Neuron (in vitro differentiated cells): ENCODE results near the gene TBC1D1.
A peak's percentile ranks its signal among the peaks of the same experiment; 100 is the strongest.
"Not testable (repeated sequence)": the region's sequence is repeated elsewhere in the genome, so short reads cannot be mapped to it uniquely, and the experiment has no call there.

Experiments used
- H2AFZ ChIP-seq: one replicate; pipeline ENCODE4 v1.6.1; 2013; ENCODE audit warnings: low read depth, mild to moderate bottlenecking, inconsistent platforms, low read length, moderate library complexity
- H3K27me3 ChIP-seq: one replicate; pipeline ENCODE4 v1.6.1; 2013; ENCODE audit warnings: low read length; ENCODE audit not compliant: insufficient read depth
- H3K36me3 ChIP-seq: one replicate; pipeline ENCODE4 v1.6.1; 2013; ENCODE audit warnings: low read length; ENCODE audit not compliant: insufficient read depth
- H3K4me1 ChIP-seq: one replicate; pipeline ENCODE4 v1.6.1; 2013; ENCODE audit warnings: low read length; ENCODE audit not compliant: insufficient read depth
- H3K4me3 ChIP-seq: 2 replicates; pipeline ENCODE4 v1.5.1; 2013; ENCODE audit warnings: mild to moderate bottlenecking, low read length, moderate library complexity
- H3K9me3 ChIP-seq: one replicate; pipeline ENCODE4 v1.6.1; 2013; ENCODE audit warnings: low read length

TBC1D1 gene

GRCh38 chr4:37917388-37917787, 26.5 kb downstream of the TBC1D1 start:
- Histone ChIP-seq H3K36me3 (no peaks in the 10 kb centered on the region), H3K27me3 (no peaks in the 10 kb centered on the region), H3K9me3 (no peaks in the 10 kb centered on the region), H3K4me3 (no peak overlapping the region), H3K4me1 (no peaks in the 10 kb centered on the region), H2AFZ (no peak overlapping the region)

- H3K4me3 ChIP-seq: no peak overlapping the region
- H3K36me3 ChIP-seq: no peaks in the 10 kb centered on the region
- H3K4me1 ChIP-seq: no peaks in the 10 kb centered on the region
- H3K27me3 ChIP-seq: no peaks in the 10 kb centered on the region
- H2AFZ ChIP-seq: no peak overlapping the region
- no peaks in the 10 kb centered on the region for H3K9me3 ChIP-seq
Observed at GRCh38 chr4:37918653-37919052, 27.8 kb downstream of the TBC1D1 start.

GRCh38 chr4:37922328-37922727, 31.4 kb downstream of the TBC1D1 start:
- no peaks in the 10 kb centered on the region for H3K4me1 ChIP-seq
- no peaks in the 10 kb centered on the region for H3K27me3 ChIP-seq
- H2AFZ ChIP-seq: no peak overlapping the region
- H3K4me3 ChIP-seq: no peak overlapping the region
- H3K36me3 ChIP-seq: no peaks in the 10 kb centered on the region
- no peaks in the 10 kb centered on the region for H3K9me3 ChIP-seq

GRCh38 chr4:37923089-37923488, 32.2 kb downstream of the TBC1D1 start:
- not testable (repeated sequence) for H3K36me3 ChIP-seq, H3K4me3 ChIP-seq, H2AFZ ChIP-seq, H3K27me3 ChIP-seq, H3K9me3 ChIP-seq, H3K4me1 ChIP-seq

GRCh38 chr4:37924946-37925345, 34.1 kb downstream of the TBC1D1 start:
- Histone ChIP-seq H2AFZ (no peak overlapping the region), H3K9me3 (no peaks in the 10 kb centered on the region), H3K36me3 (no peaks in the 10 kb centered on the region)

GRCh38 chr4:37927434-37927833, 36.5 kb downstream of the TBC1D1 start:
- no peak overlapping the region for H2AFZ ChIP-seq
- no peak overlapping the region for H3K4me3 ChIP-seq
- H3K4me1 ChIP-seq: no peaks in the 10 kb centered on the region
- no peaks in the 10 kb centered on the region for H3K36me3 ChIP-seq
- H3K9me3 ChIP-seq: no peaks in the 10 kb centered on the region
- H3K27me3 ChIP-seq: no peaks in the 10 kb centered on the region

More at GRCh38 chr4:37924946-37925345, 34.1 kb downstream of the TBC1D1 start:
- H3K27me3 ChIP-seq: no peaks in the 10 kb centered on the region
- no peaks in the 10 kb centered on the region for H3K4me1 ChIP-seq
- no peak overlapping the region for H3K4me3 ChIP-seq

- no peaks in the 10 kb centered on the region for H3K27me3 ChIP-seq
- H3K4me3 ChIP-seq: no peak overlapping the region
- H3K4me1 ChIP-seq: no peaks in the 10 kb centered on the region
- H3K36me3 ChIP-seq: no peaks in the 10 kb centered on the region
- peak overlapping the region; percentile 15 for H2AFZ ChIP-seq
- H3K9me3 ChIP-seq: no peaks in the 10 kb centered on the region
Observed at GRCh38 chr4:37928426-37929416, 37.8 kb downstream of the TBC1D1 start.

GRCh38 chr4:37934096-37934495, 43.2 kb downstream of the TBC1D1 start:
- no peaks in the 10 kb centered on the region for H3K9me3 ChIP-seq
- no peak overlapping the region for H3K4me3 ChIP-seq
- H2AFZ ChIP-seq: no peak overlapping the region
- no peaks in the 10 kb centered on the region for H3K36me3 ChIP-seq
- H3K27me3 ChIP-seq: no peaks in the 10 kb centered on the region
- H3K4me1 ChIP-seq: no peaks in the 10 kb centered on the region

GRCh38 chr4:37934609-37935008, 43.7 kb downstream of the TBC1D1 start:
- no peaks in the 10 kb centered on the region for H3K4me1 ChIP-seq
- no peaks in the 10 kb centered on the region for H3K9me3 ChIP-seq
- no peak overlapping the region for H2AFZ ChIP-seq
- no peaks in the 10 kb centered on the region for H3K27me3 ChIP-seq
- H3K36me3 ChIP-seq: no peaks in the 10 kb centered on the region
- no peak overlapping the region for H3K4me3 ChIP-seq

GRCh38 chr4:37935026-37935425, 44.1 kb downstream of the TBC1D1 start:
- Histone ChIP-seq H3K27me3 (no peaks in the 10 kb centered on the region), H3K4me3 (no peak overlapping the region), H3K36me3 (no peaks in the 10 kb centered on the region), H3K9me3 (no peaks in the 10 kb centered on the region), H3K4me1 (no peaks in the 10 kb centered on the region), H2AFZ (no peak overlapping the region)

- Histone ChIP-seq H3K9me3 (no peaks in the 10 kb centered on the region), H3K4me3 (no peak overlapping the region), H2AFZ (no peak overlapping the region), H3K4me1 (no peaks in the 10 kb centered on the region), H3K27me3 (no peaks in the 10 kb centered on the region), H3K36me3 (no peaks in the 10 kb centered on the region)
Observed at GRCh38 chr4:37936889-37937498, 46.1 kb downstream of the TBC1D1 start.

GRCh38 chr4:37938208-37938607, 47.3 kb downstream of the TBC1D1 start:
- Histone ChIP-seq H2AFZ (no peak overlapping the region), H3K27me3 (no peaks in the 10 kb centered on the region), H3K4me3 (no peak overlapping the region), H3K4me1 (no peaks in the 10 kb centered on the region), H3K36me3 (no peaks in the 10 kb centered on the region), H3K9me3 (no peaks in the 10 kb centered on the region)

- H3K27me3 ChIP-seq: no peaks in the 10 kb centered on the region
- H3K4me1 ChIP-seq: no peaks in the 10 kb centered on the region
- no peak overlapping the region for H2AFZ ChIP-seq
- H3K4me3 ChIP-seq: no peak overlapping the region
- H3K9me3 ChIP-seq: no peaks in the 10 kb centered on the region
- H3K36me3 ChIP-seq: no peaks in the 10 kb centered on the region
Observed at GRCh38 chr4:37946503-37947179, 55.8 kb downstream of the TBC1D1 start.
